GM11168 (cell line): ENCODE data around the gene XIRP1.
"Not testable (repeated sequence)": the region's sequence is repeated elsewhere in the genome, so short reads cannot be mapped to it uniquely, and the experiment has no call there.

Experiments used
- in situ Hi-C: fragments of 300-500 bp; cut with MboI; formaldehyde crosslinking; loops from one replicate; pipeline ENCODE4 v1.12.0; 2022; ENCODE audit warnings: low sequenced_read_pairs; ENCODE audit not compliant: unreplicated experiment

Gene XIRP1

DNA sequence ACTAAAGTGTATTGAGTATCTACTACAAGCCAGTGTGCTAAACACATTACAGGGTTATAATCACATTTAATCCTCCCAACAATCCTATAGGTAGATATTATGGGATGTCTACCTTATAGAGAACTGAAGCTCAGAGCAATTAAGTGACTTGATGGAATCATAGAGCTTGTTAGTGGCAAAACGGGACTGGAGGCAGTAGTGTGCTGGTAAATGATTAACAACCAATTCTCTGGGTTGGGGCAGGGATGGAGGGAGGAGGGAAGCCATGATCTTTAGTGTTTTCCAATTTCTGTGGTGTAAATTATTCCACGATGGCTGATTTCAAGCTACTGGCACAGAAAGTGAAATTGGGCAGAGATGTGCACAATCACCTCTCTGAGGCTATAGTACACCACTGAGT is 20.5 kb downstream of the XIRP1 start:
- in situ Hi-C loops = no loop called here

DNA sequence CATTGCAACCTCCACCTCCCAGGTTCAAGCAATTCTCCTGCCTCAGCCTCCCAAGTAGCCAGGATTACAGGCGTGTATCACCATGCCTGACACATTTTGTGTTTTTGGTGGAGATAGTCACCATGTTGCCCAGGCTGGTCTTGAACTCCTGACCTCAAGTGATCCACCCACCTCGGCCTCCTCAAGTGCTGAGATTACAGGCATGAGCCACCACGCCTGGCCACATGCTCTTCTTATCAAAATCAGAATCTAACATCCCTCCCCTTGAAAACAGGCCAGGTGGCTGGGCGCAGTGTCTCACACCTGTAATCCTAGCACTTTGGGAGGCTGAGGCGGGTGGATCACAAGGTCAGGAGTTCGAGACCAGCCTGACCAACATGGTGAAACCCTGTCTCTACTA is 21.5 kb downstream of the XIRP1 start:
- in situ Hi-C loops = not testable (repeated sequence)

DNA sequence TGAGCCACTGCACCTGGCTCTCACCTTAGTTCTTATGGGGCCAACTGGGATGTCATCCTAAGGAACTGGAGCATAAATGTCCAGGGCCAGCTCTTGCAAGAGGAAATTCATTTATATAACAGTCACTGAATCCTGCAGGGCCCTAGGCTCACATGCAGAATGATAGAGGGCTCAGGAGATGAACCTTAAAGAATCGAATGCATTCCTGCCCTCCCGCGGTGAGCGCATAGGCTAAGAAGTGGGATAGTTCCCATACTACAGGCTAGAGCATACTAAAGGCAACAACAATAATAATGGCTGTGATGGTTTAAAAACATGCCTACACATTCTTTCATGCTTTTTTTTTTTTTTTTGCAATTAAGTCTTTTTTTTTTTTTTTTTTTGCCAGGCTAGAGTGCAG is 21.9 kb downstream of the XIRP1 start:
- in situ Hi-C loops = no loop called here

DNA sequence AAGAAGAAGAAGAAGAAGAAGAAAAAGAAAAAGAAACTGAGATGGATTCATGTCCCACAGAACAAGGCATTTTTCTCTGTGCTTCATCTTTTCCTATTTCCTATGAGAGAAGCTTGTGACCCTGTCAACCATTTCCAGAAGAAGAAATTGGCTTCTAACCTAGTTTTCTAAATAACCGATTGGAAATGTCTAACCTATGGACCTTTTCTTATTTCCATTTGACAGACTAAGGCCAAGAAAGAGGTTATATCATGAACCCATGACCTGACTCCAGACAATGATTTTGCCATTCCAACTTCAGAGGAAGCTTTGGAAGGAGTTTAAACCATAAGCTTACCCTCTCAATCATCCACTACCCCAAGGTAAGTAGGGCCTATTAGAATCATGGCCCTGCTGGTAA is 22.7 kb downstream of the XIRP1 start:
- in situ Hi-C loops = no loop called here

DNA sequence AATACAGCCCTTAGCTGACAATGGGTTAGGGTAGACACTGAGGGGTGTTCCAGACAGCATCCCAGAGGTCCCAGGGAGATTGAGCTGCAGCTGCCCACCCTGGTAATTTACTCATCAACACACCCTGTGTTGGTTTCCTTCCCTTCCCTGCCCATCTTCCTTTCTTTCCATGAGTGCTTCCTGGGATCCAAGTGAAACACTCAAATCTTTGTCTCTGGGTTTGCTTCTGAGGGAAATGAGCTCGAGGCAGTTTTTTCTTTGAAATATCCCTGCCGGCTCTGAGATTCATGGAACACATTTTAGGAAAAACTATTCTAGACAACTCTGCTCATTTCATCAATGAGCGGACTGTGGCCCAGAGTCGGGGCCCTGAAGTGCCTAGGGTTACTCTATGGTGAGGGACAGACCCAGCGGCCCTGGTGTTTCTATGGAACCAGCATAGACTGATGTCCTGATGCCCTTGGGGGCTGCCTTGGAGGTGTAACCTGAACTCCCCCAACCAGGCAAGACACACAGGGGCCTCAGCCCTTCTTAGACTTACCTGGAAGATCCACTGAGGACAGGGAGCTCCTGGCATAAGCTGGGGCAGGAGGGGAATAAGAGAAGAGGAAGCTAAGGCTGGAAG is 24.1 kb downstream of the XIRP1 start:
- in situ Hi-C loops = no loop called here

DNA sequence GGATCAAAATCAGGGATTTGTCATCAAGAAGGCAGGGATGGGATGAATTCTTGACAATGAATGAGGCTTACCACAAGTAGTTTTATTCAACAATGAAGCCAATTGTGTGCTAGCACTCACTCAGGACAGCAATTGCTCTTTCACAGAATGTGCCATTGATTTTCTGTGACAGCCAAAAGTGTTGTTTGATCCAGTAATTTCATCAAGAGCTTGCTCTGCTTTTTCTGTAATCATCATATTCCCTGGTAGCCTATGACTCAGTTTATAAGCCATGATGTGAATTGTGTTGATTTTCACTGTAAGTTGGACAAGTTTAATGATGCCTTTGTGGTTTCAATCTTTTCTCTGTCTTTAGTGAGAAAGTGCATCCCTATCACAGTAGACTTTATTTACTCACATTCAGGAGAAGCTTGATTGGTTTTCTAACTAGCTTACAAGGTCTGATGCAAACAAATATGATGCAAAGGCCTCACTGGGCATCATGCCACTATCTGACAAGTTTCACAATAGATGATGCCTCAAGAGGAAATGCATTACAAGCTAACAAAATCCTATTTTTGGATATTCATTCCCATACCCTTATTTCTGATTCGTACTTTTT is 25.4 kb downstream of the XIRP1 start:
- in situ Hi-C loops = no loop called here

DNA sequence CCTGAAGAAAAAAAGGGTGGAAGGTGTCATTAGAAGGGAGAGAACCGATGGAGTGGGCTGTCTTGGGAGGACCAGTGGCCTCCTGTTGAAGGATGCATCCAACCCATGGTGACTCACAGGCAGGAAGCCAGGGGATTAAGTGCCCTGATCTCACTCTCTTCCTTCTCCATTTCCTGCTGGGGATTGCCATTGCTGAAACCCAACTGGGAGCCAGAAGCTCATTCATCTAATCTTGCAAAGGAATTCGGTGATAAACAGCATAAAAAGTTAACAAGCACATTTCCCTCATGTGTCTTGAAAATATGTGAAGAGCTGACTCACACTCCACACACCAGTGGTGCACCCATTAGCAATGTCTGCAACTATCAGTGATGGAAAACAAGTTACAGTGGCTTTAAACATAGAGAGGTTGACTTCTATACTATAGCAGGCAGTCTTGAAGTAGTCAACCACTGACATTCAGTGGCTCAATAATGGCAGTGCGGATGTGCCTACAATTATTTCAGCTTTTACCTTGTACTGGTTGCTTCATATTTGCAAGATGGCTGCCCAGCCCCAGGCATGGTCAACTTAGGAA is 26.2 kb downstream of the XIRP1 start:
- in situ Hi-C loops = no loop called here

DNA sequence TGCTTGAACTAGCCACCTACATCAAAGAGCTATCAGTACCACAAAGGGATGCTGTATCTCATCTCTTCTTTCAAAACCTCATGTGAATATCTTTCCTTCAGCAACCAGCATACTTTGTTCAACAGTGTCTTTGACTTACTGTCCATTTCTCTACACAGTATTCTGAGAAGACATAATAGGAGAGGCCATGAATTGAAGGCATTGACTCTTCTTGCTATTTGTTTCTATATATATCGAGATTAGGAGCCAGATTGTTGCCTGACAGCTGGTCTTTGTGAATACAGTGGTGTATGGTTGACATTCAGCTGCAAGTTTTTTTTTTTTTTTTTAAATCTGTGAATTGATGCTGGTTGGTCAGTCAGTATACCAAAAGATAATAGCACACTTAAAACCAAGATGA is 26.9 kb downstream of the XIRP1 start:
- in situ Hi-C loops = no loop called here

DNA sequence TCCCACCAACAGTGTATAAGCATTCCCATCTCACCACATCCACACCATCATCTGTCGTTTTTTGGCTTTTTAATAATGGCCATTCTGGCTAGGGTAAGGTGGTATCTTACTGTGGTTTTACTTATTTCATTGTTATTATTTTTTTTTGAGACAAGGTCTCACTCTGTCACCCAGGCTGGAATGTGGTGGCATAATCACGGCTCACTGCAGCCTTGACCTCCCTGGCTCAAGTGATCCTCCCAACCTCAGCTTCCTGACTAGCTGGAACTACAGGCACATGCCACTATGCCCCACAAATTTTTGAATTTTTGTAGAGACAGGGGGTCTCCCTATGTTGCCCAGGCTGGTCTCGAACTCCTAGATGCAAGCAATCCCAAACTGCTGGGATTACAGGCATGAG is 28.0 kb downstream of the XIRP1 start:
- in situ Hi-C loops = no loop called here

DNA sequence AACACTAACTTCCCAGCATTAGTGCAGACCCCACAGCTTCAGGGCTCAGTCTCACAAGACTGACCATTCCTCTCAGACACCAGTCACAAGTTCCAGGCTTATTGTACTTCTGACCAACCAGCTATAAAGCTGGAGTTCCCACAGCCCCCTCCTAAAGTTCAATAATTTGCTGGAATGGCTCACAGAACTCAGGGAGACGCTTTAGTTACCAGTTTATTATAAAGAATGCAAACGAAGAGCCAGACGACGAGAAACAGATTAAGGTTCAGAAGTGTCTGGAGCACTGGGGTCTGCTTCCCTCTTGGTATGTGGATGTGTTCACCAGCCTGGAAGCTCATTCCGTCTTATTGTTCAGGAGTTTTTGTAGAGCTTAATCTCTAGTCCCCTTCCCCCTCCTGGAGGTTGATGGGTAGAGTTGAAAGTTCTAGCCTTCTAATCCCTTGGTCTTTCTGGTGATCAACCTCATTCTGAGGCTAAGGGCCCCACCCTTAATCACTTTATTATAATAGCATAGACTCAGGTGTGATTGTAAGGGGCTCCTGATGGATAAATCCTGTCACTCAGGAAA is 34.2 kb downstream of the XIRP1 start:
- in situ Hi-C loops = no loop called here

DNA sequence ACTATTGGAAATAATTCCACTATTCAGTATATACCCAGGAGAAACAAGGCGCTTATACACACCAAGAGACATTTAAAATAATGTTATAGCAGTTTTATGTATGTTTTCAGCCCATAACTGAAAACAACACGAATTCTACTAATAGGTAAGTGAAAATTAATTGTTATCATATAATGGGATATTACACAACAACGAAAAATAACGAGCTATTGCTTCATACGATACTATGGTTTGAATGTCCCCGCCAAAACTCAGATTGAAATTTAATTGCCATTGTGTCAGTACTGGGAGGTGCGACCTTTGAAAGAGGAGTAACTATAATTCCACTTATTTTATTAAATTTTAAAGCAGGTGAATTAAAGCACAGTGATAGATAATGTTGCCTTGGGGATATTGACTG is 35.0 kb downstream of the XIRP1 start:
- in situ Hi-C loops = no loop called here

DNA sequence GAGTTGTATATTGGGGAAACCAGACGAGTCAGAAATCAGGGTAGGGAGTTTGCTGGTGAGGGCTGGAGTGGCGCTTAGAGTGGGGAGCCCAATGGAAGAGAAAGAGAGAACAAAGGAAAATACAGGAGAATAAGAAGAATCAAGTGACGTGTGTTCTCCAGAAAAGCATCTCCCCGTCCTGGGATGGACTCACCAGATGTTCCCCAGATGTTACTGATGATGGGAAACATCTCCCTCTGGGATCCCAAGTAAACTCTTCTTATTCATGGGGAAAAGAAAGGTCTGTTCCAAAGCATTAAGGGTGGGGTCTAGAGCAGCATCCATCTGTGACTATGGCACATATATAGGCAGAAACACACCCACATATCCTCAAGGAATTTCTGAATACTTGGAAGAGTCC is 36.0 kb downstream of the XIRP1 start:
- in situ Hi-C loops = no loop called here

DNA sequence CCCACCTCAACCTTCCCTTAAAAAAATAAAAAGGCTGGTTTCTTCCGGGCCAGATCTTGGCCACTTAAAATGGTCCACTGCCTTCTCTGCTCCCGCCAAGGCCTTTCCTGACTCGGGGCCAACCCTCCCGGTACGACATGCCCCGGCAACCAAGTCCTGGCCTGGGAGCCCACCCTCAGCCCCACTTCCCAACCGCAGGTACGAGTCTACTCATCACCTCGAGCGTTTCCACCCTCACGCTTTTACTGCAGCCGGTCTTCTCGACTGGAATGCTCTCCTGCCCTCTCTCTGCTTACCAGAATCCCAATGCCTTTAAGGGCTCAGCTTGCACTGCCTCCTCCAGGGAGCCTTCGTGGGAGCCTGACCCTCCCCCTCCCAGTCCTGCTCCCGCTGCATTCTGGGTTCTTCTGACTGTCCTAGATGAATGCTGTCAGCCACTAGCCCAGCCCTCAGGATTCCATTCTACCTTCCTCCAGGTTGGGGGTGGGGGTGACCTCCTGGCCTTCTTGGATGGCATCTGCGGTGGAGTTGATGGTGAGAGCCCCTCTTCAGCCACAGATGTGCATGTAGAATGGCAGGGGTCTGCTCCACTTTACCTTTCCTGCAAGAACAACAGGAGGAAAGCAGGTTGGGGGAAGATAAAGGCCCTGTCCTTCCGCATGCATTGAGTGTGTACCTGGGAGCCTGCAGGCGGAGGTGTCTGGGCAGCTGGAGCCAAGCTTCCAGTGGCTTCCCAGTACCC is 37.9 kb downstream of the XIRP1 start:
- in situ Hi-C loops = no loop called here

DNA sequence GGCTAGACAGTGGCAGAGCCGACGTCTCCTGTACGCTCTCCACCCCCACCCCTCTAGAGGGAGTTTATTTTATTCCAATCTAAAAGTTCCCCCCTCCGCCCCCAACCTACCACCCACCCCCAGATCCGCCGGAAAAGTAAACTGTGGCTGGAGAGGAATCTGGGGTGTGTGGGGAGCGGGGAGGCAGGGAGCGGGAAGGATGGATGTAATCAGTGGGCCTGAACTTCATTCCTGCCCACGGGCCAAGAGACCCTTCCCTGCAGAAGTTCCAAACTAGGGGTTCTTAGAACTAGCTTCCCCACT is 38.5 kb downstream of the XIRP1 start:
- in situ Hi-C loops = no loop called here

DNA sequence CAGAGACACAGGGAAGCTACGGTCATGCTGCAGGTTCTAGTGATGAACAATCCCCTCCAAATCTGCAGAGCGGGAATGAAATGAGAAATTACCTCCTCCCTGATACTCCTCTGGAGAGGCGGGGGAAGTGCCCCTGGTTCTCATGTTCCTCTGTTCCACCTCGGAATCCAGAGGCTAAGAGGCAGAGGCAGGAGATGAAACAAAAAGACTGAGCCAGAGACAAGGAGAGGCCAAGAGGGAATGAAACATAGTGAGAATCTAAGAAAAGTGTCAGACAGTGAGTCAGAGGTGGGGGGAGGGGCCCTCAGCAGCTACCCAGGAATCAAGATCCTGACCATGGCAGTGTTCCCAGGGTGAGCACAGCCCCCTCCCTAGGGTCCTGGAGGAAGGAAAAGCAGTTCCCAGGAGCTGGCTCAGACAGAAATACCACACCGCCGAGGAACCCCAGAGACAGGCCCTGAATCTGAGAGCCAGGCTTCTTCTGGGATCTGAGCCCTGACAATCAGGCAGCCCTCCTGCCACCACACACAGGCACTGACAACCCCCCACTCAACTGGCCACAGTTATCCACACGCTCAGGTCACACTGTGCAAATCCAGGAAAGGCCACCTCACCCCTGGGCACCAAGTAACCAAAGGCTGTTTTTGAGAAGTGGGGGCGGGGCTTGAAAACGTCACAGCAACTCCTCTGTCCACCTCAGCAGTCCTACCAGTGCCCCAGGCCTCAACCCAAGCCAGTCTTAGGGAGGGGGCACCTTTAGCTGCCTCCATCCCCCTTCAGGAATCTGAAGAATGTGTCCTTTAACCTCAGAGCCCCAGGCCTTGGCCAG is 41.4 kb downstream of the XIRP1 start:
- in situ Hi-C loops = no loop called here

DNA sequence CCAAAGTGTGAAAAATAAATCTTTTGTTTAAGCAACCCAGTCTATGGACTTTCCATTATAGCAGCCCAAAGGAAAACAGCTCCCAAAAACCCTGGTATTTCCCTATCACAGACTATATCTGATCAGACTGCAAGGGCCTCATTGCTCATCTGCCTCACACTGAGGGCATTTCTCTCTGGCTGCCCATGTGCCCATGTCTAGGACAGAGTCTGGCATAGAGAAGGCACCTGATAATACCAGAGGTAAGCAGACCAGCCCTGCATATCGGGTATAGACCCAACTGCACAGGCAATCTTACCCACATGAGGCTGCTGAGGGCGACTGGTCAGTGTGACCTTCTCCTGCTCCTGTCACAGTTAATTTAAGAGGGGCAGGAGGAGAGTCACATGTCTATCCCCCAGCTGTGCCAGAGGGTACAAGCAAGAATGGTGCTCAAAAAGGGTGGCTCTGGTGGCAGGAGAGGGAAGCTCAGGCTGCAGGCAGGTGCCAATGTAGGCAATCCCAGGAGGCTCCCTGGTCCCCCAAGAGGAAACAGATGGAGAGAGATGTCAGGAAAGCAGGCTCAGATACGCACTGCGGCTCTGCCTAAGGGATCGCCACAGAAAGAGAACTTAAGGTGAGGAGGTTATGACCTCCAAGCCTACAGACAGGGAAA is 42.1 kb downstream of the XIRP1 start:
- in situ Hi-C loops = no loop called here

DNA sequence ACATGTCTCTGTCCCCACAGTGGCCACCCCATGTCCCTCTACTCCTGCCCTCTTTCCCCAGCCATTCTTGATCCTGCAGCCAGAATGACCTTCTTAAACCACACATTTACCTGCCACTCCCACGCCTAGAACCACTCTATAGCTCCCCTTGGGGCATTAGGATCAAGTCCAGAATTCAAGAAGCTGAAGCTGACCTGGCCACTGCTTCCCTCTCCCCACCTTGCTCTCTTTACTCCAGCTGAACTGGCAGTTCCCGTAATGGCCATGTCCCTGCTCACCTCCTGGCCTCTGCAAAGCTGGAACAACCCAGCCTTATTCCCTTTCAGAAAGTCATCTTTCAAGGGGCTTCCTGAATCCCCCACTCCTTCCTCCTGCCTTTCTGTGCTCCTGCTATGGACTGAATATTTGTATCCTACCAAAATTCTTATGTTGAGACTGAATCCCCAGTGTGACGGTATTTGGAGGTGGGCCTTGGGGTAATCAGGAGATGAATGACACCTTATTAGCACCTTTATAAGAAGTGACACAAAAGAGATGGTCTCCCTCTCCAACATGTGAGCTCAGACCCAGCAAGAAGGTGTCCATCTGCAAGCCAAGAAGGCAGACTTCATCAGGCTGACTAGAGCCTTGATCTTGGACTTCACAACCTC is 42.8 kb downstream of the XIRP1 start:
- in situ Hi-C loops = no loop called here

DNA sequence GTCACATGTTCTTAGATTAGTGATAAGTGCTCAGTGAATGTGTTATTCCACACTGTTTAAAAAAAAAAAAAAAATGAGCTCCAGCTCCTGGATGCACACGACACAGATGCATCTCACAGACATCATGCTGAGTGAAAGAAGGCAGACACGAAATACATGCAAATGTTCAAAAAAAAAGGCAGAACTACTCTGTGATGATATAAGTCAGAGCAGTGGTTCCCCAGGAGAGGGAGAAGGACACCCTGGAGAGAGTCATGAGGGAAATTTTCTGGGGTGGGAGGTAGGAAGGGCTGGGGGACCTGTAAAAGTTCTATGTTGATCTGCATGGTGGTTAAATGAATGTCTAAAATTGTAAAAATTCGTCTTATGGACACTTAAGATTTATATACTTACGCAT is 43.3 kb downstream of the XIRP1 start:
- in situ Hi-C loops = no loop called here

DNA sequence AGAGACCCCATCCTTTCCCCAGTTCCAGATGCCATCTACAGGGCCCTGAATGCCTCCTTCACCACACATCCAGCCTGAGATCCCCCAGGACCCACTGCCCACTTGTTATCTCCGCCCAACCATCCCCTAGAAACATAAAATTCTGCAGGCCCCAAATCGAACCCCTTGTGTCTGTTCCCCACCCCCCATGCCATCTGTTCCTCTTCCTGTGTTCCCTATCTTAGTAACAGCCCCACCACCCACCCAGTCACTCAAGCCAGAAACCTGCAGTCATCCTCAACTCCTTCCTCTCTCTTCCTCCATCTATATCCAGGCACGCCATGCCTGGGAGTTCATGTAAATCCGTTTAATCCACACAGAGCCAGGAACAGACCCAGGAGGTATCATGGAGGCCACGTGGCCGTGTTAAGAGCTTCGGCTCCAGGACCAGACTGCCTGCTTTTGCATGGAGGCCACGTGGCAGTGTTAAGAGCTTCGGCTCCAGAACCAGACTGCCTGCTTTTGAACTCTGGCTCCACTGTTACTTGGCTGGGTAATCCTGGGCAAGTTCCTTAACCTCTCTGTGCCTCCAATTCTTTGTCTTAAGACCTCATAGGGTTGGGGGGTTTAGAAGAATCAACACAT is 43.8 kb downstream of the XIRP1 start:
- in situ Hi-C loops = no loop called here
